HepG2 (cell line): ENCODE results near the gene PIGZ. TPM values are rescaled to one million over a fixed set of nuclear protein-coding genes. Genes with fewer than 3 reads are reported as not detected.

ENCODE experiments used
- ARHGAP35 ChIP-seq: sonication (generic); formaldehyde crosslinking; IDR thresholded peaks from 2 replicates; pipeline ENCODE4 v1.9.0; 2022; ENCODE audit warnings: mild to moderate bottlenecking, inconsistent platforms, moderate library complexity, missing genetic modification reagents, borderline replicate concordance
- DMAP1 ChIP-seq: IDR thresholded peaks from 2 replicates; pipeline ENCODE4 v1.6.1; 2016
- ERF ChIP-seq: IDR thresholded peaks from 2 replicates; pipeline ENCODE4 v1.6.1; 2018; ENCODE audit warnings: missing biosample characterization, missing genetic modification reagents
- GATAD2A ChIP-seq: IDR thresholded peaks from 2 replicates; pipeline ENCODE4 v1.6.1; 2016
- HDAC1 ChIP-seq: sonication (generic); formaldehyde crosslinking; IDR thresholded peaks from 2 replicates; pipeline ENCODE4 v1.5.1; 2020; ENCODE audit warnings: mild to moderate bottlenecking, missing genetic modification reagents
- HNRNPUL1 ChIP-seq: fragments of 200-400 bp; formaldehyde crosslinking; IDR thresholded peaks from 2 replicates; pipeline ENCODE4 v1.6.1; 2017; ENCODE audit warnings: low read depth, mild to moderate bottlenecking, low read length, moderate library complexity
- IRF2 ChIP-seq: IDR thresholded peaks from 2 replicates; pipeline ENCODE4 v1.6.1; 2018; ENCODE audit warnings: missing genetic modification reagents, missing compliant biosample characterization
- MEF2D ChIP-seq: sonication (generic); formaldehyde crosslinking; IDR thresholded peaks from 2 replicates; pipeline ENCODE4 v1.5.1; 2020; ENCODE audit warnings: mild to moderate bottlenecking, missing genetic modification reagents
- PHF8 ChIP-seq: sonication (generic); formaldehyde crosslinking; IDR thresholded peaks from 2 replicates; pipeline ENCODE4 v1.5.0; 2020; ENCODE audit warnings: missing genetic modification reagents
- RBFOX2 ChIP-seq: fragments of 200-400 bp; formaldehyde crosslinking; IDR thresholded peaks from 2 replicates; pipeline ENCODE4 v1.6.1; 2017; ENCODE audit warnings: low read depth, mild to moderate bottlenecking, low read length
- RXRA ChIP-seq: sonication (generic); formaldehyde crosslinking; IDR thresholded peaks from 2 replicates; pipeline ENCODE4 v1.5.1; 2020; ENCODE audit warnings: missing genetic modification reagents
- STAG1 ChIP-seq: sonication (generic); formaldehyde crosslinking; IDR thresholded peaks from 2 replicates; pipeline ENCODE4 v1.4.0; 2020; ENCODE audit warnings: missing genetic modification reagents
- ZFP41 ChIP-seq: sonication (generic); formaldehyde crosslinking; IDR thresholded peaks from 2 replicates; pipeline ENCODE4 v1.4.0; 2020; ENCODE audit warnings: mild to moderate bottlenecking, missing genetic modification reagents, borderline replicate concordance
- ZNF230 ChIP-seq: sonication (generic); formaldehyde crosslinking; IDR thresholded peaks from 2 replicates; pipeline ENCODE4 v1.4.0; 2020; ENCODE audit warnings: mild to moderate bottlenecking, missing genetic modification reagents
- ZNF263 ChIP-seq: sonication (generic); formaldehyde crosslinking; IDR thresholded peaks from 2 replicates; pipeline ENCODE4 v1.4.0; 2020; ENCODE audit warnings: missing genetic modification reagents
- ZNF329 ChIP-seq: sonication (generic); formaldehyde crosslinking; IDR thresholded peaks from 2 replicates; pipeline ENCODE4 v1.9.0; 2021; ENCODE audit warnings: low read depth, mild to moderate bottlenecking, missing genetic modification reagents
- ZNF567 ChIP-seq: sonication (generic); formaldehyde crosslinking; IDR thresholded peaks from 2 replicates; pipeline ENCODE4 v1.8.1; 2023; ENCODE audit warnings: mild to moderate bottlenecking, missing genetic modification reagents, borderline replicate concordance
- ZNF589 ChIP-seq: sonication (generic); formaldehyde crosslinking; conservative IDR thresholded peaks from 2 replicates; pipeline ENCODE4 v1.8.0; 2022; ENCODE audit warnings: mild to moderate bottlenecking, moderate library complexity, missing genetic modification reagents
- polyA plus RNA-seq, 8 experiments: library from polyadenylated mRNA; depleted of rRNA in 3 of 8; stranded (reverse) in 7 of 8; unstranded in 1 of 8; fragments of >200 nt; fragmentation: Illumina TruSeq in 4 of 8; extraction: Trizol in 4 of 8; gene quantifications; 2 replicates each; pipeline versions ENCODE4 v1.2.1 to v1.2.3, GENCODE V29; 2011 to 2016; ENCODE audit warnings: low read depth in 4 of 8, missing spikeins in 1 of 8, mixed read lengths in 1 of 8; ENCODE audit not compliant: insufficient read depth in 1 of 8
- total RNA-seq, 5 experiments: library from RNA; depleted of rRNA; stranded (reverse); fragments of >200 nt; fragmentation: Illumina TruSeq; extraction: Trizol; gene quantifications; 2 replicates each; pipeline ENCODE4 v1.2.3, GENCODE V29; 2016; ENCODE audit warnings: low read depth in 1 of 5
- TF ChIP-seq, protein P1 (sequence below): sonication (generic); formaldehyde crosslinking; IDR thresholded peaks from 2 replicates; pipeline ENCODE4 v1.4.0; 2020; ENCODE audit warnings: missing genetic modification reagents
- TF ChIP-seq, protein P2 (sequence below): sonication (generic); formaldehyde crosslinking; IDR thresholded peaks from 2 replicates; pipeline ENCODE4 v1.8.0; 2022; ENCODE audit warnings: missing genetic modification reagents, mild to moderate bottlenecking, inconsistent platforms, borderline replicate concordance
- TF ChIP-seq, protein P3 (sequence below): IDR thresholded peaks from 2 replicates; pipeline ENCODE4 v1.6.1; 2012; ENCODE audit warnings: inconsistent platforms
- TF ChIP-seq, protein P4 (sequence below): IDR thresholded peaks from 2 replicates; pipeline ENCODE4 v1.6.1; 2016; ENCODE audit warnings: missing compliant biosample characterization, missing genetic modification reagents, borderline replicate concordance
- TF ChIP-seq, protein P5 (sequence below): sonication (generic); formaldehyde crosslinking; IDR thresholded peaks from 2 replicates; pipeline ENCODE4 v1.5.1; 2020; ENCODE audit warnings: missing genetic modification reagents, mild to moderate bottlenecking, borderline replicate concordance

PIGZ gene
- total and polyA plus RNA-seq, 2 of the 13 experiments (the other 11 are each of a cell fraction or from before 2014, with no cell fraction given), result 4.7 to 60.5 TPM

DNA sequence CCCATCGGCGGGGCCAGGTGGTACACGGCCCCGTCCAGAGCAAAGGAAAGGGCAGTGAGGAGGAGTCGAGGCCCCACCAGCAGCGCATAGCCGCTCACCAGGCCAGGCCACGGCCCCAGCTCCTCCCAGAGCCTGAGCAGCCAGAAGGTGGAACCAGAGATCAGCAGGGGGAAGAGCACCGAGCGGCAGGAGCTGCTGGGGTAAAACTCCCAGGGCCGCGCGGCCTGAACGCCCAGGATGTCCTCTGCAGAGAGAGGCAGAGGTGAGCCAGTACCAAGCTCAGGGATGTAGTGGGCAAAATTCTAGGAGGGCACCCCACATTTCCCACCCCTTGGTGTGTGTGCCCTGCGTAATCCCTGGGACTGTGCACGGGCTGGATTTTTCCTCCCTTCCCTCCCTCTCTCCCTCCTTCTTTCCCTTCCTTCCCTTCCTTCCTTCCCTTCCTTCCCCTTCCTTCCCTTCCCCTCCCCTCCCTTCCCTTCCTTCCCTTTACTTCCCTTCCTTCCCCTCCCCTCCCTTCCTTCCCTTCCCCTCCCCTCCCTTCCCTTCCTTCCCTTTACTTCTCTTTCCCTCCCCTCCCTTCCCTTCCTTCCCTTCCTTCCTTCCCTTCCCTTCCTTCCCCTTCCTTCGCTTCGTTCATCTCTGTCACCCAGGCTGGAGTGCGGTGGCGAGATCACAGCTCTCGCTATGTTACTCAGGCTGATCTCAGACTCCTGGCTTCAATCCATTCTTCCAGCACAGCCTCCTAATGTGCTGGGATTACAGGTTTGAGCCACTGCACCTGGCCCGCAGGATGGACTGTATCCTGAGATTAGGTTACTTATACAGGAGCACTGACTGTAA, 20.0 kb downstream of the PIGZ start (continued):
- TF ChIP-seq ZNF567 (CRISPR knock-in tag) (0 out of 2 replicates have a peak, but pooled peaks have one; percentile 38), ZNF230 (CRISPR knock-in tag) (0 out of 2 replicates have a peak, but pooled peaks have one; percentile 33), ARHGAP35 (CRISPR knock-in tag) (peak; percentile 63; the same call in 1 of the 2 replicates), IRF2 (0 out of 2 replicates have a peak, but pooled peaks have one; percentile 69), ERF (CRISPR knock-in tag) (peak; percentile 68; the same call in 1 of the 2 replicates), PHF8 (CRISPR knock-in tag) (peak; percentile 48; the same call in 1 of the 2 replicates), ZNF589 (CRISPR knock-in tag) (0 out of 2 replicates have a peak, but pooled peaks have one; percentile 18), ZNF329 (peak; percentile 59; the same call in 1 of the 2 replicates), RBFOX2 (peak; percentile 73), GATAD2A (CRISPR knock-in tag) (peak; percentile 44), HNRNPUL1 (no peak), RXRA (CRISPR knock-in tag) (0 out of 2 replicates have a peak, but pooled peaks have one; percentile 51), HDAC1 (CRISPR knock-in tag) (0 out of 2 replicates have a peak, but pooled peaks have one; percentile 39), MEF2D (CRISPR knock-in tag) (0 out of 2 replicates have a peak, but pooled peaks have one; percentile 31), DMAP1 (CRISPR knock-in tag) (peak; percentile 34; the same call in 1 of the 2 replicates), STAG1 (CRISPR knock-in tag) (peak; percentile 86), ZFP41 (CRISPR knock-in tag) (no peak; the same call in 1 of the 2 replicates), ZNF263 (CRISPR knock-in tag) (peak; percentile 79)
- TF ChIP-seq, protein P1, sequence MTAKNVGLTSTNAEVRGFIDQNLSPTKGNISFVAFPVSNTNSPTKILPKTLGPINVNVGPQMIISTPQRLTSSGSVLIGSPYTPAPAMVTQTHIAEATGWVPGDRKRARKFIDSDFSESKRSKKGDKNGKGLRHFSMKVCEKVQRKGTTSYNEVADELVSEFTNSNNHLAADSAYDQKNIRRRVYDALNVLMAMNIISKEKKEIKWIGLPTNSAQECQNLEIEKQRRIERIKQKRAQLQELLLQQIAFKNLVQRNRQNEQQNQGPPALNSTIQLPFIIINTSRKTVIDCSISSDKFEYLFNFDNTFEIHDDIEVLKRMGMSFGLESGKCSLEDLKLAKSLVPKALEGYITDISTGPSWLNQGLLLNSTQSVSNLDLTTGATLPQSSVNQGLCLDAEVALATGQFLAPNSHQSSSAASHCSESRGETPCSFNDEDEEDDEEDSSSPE, result no peak
- TF ChIP-seq, protein P2, sequence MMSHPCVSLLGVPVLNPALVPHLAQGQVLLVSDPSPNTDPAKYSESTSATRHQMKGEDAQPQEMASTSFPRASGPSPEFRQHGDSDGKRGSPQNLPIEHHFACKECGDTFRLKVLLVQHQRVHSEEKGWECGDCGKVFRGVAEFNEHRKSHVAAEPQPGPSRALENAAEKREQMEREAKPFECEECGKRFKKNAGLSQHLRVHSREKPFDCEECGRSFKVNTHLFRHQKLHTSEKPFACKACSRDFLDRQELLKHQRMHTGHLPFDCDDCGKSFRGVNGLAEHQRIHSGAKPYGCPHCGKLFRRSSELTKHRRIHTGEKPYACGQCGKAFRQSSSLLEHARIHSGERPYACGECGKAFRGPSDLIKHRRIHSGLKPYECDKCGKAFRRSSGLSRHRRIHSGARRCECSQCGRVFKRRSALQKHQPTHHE (CRISPR knock-in tag), result 0 out of 2 replicates have a peak, but pooled peaks have one; percentile 63
- TF ChIP-seq, protein P3, sequence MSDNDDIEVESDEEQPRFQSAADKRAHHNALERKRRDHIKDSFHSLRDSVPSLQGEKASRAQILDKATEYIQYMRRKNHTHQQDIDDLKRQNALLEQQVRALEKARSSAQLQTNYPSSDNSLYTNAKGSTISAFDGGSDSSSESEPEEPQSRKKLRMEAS, result peak; percentile 74
- TF ChIP-seq, protein P4, sequence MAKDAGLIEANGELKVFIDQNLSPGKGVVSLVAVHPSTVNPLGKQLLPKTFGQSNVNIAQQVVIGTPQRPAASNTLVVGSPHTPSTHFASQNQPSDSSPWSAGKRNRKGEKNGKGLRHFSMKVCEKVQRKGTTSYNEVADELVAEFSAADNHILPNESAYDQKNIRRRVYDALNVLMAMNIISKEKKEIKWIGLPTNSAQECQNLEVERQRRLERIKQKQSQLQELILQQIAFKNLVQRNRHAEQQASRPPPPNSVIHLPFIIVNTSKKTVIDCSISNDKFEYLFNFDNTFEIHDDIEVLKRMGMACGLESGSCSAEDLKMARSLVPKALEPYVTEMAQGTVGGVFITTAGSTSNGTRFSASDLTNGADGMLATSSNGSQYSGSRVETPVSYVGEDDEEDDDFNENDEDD (CRISPR knock-in tag), result 0 out of 2 replicates have a peak, but pooled peaks have one; percentile 28
- TF ChIP-seq, protein P5, sequence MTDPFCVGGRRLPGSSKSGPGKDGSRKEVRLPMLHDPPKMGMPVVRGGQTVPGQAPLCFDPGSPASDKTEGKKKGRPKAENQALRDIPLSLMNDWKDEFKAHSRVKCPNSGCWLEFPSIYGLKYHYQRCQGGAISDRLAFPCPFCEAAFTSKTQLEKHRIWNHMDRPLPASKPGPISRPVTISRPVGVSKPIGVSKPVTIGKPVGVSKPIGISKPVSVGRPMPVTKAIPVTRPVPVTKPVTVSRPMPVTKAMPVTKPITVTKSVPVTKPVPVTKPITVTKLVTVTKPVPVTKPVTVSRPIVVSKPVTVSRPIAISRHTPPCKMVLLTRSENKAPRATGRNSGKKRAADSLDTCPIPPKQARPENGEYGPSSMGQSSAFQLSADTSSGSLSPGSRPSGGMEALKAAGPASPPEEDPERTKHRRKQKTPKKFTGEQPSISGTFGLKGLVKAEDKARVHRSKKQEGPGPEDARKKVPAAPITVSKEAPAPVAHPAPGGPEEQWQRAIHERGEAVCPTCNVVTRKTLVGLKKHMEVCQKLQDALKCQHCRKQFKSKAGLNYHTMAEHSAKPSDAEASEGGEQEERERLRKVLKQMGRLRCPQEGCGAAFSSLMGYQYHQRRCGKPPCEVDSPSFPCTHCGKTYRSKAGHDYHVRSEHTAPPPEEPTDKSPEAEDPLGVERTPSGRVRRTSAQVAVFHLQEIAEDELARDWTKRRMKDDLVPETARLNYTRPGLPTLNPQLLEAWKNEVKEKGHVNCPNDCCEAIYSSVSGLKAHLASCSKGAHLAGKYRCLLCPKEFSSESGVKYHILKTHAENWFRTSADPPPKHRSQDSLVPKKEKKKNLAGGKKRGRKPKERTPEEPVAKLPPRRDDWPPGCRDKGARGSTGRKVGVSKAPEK (CRISPR knock-in tag), result peak; percentile 74; the same call in 1 of the 2 replicates
